ENCODE results near the gene ROBO2. TPM values are rescaled to one million over a fixed set of nuclear protein-coding genes. Genes with fewer than 3 reads are reported as not detected.

Gene ROBO2
- total RNA-seq, 1 donor from 2014 or later, result not detected

- no peak for DNase-seq (ENCODE audit: low read depth in 2 of 2)
Observed at GRCh38 chr3:77324105-77324504, 284.2 kb downstream of the ROBO2 start.

DNA sequence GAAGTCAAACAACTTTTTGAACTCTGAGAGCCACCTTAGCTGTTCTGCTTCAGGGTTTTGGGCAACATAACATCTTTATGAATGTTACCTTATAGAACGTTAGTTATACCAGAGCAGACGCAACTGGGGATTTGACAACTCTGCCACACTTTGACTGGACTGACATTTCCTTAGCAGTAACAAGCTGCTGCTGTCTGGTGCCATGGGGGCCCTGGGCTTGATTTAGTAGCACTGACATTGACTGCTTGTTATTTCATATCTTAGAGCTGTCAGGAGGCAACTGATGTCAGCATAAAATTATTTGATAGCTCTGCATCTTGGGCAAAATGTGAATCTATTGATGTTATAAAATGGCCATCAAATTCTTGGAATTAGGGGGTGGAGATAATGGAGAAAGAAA is 285.4 kb downstream of the ROBO2 start:
- DNase-seq (ENCODE audit: low read depth in 2 of 2), result no peak

DNA sequence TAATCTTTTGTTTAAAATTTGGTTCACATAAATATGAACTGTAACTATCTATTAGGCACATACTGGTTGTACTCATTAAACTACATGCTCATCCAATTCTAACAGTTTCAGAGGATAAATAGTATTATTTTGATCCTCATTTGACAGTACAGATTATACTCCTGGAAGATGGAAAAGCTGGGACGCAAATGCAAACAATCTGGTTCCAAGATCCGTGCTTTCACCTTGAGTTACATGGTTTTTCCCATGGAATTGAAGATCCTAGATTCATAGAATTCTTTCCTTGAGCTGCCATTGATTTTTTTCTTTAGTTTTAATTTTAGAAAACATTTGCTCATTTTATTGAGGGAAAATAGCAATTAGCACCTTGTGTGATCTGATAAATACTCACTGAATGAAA is 285.8 kb downstream of the ROBO2 start:
- DNase-seq (ENCODE audit: low read depth in 2 of 2), result no peak

DNA sequence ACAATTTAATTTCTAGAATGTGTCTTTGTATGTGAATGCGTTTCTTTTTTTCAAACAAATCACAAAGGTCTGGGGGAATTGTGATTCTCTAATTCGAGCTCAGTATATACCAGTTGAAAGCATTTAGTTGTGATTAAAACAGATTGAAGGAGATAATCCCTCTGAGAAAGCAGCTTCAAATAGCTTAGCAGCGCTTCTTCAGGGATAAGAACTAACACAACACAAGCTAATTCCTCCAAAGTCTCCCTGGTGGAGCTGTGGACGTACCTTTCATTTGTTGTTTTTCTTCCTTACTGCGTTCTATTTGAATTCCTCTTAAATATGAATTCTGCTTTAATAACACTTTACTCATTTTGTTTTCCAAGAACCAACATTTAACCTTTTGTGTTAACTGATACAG is 286.7 kb downstream of the ROBO2 start:
- DNase-seq (ENCODE audit: low read depth in 2 of 2), result no peak

DNA sequence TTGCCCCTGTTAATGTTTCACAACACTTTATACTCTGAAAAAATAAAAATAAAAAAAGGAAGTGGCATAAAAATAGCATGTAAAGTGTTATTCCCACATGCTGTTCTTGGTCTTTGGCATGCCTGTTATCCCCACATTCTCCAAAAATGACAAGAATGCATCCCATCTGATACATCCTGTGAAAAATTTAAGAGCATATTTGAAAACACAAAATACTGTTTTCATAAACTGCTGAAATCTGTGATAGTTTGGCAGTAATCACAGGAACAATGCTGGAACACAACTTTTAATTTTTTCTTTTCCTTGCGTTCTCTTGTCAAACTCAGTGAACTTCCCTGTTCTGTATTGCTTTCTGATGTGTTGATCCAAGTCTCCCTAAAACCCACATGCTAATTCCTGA is 288.8 kb downstream of the ROBO2 start:
- no peak for DNase-seq (ENCODE audit: low read depth in 2 of 2)

- no peak for DNase-seq (ENCODE audit: low read depth in 2 of 2)
Observed at GRCh38 chr3:77329116-77329515, 289.2 kb downstream of the ROBO2 start.

GRCh38 chr3:77338195-77338594 is 298.3 kb downstream of the ROBO2 start:
- no peak for DNase-seq (ENCODE audit: low read depth in 2 of 2)

- no peak for DNase-seq (ENCODE audit: low read depth in 2 of 2)
Observed at GRCh38 chr3:77342027-77342426, 302.1 kb downstream of the ROBO2 start.

DNA sequence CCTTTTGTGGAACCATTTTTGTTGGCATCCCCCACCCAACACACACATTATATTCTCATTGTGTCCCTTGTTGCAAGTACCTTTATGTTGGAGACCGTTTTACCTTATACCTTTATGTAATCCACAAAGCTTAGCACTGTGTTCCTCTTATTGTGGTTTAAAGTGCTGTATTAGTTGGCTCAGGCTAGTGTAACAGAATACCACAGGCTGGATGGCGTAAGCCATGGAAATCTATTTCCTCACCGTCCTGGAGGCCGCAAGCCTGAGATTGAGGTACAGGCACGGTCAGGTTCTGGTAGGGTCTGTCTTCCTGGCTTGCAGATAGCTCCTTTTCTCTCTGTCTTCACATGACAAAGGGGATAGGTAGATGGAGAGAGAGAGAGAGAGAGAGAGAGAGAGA is 302.8 kb downstream of the ROBO2 start:
- no peak for DNase-seq (ENCODE audit: low read depth in 2 of 2)

DNA sequence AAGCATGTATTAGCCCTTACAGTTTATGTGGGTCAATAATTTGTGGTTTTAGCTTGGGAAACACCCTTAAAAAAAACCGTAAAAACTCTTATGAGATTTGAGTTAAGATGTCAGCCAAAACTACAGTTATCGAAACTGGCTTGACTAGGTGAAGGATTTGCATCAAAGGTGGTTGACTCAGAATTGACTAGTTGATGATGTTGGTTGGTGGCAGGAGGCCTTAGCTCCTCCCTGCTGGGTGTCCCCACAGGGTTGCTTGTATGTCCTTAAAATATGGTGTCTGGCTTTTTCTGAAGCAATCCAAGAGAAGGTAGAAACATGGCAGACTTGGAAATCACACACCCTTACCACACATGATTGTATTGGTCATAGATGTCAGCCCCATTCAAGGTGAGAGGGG is 305.1 kb downstream of the ROBO2 start:
- no peak for DNase-seq (ENCODE audit: low read depth in 2 of 2)

DNA sequence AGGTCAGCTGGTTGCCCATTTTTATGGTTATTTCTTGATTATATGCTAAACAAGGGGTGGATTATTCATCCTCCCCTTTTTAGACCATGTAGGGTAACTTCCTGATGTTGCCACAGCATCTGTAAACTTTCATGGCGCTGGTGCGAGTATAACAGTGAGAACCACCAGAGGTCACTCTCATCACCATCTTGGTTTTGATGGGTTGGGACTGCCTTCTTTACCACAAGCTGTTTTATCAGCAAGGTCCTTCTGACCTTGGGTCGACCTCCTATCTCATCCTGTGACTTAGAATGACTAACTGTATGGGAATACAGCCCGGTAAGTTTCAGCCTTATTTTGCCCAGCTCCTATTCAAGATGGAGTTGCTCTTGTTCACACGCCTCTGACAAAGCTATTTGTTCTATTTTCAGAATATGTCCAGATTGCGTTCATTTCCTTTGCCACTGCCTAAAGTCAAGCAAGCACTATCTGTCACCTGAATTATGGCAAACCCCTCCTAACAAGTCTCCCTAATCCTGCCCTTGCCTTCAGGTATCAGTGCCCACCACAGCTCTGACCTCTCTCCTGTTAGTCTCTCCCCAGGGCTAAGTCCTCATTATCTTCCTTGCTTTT is 308.5 kb downstream of the ROBO2 start:
- DNase-seq (ENCODE audit: low read depth in 2 of 2), result peak in 1 of 2 donors; percentile 5

DNA sequence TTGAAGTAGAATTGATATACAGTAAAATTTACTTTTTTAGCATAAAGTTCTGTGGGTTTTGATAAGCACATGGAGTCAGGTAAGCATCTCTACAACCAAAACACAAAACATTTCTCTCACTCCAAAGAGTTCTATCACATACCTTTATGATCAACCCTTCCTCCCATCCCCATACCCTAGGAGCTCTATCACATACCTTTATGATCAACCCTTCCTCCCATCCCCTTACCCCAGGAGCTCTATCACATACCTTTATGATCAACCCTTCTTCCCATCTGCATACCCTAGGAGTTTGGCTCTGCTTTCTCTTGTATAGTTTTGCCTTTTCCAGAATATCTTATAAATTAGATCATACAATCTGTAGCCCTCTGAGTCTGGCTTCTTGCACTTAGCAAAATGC is 315.1 kb downstream of the ROBO2 start:
- DNase-seq (ENCODE audit: low read depth in 2 of 2), result no peak

- DNase-seq (ENCODE audit: low read depth in 2 of 2), result no peak
Observed at GRCh38 chr3:77362936-77363335, 323.0 kb downstream of the ROBO2 start.

- no peak for DNase-seq (ENCODE audit: low read depth in 2 of 2)
Observed at GRCh38 chr3:77365152-77365551, 325.3 kb downstream of the ROBO2 start.

DNA sequence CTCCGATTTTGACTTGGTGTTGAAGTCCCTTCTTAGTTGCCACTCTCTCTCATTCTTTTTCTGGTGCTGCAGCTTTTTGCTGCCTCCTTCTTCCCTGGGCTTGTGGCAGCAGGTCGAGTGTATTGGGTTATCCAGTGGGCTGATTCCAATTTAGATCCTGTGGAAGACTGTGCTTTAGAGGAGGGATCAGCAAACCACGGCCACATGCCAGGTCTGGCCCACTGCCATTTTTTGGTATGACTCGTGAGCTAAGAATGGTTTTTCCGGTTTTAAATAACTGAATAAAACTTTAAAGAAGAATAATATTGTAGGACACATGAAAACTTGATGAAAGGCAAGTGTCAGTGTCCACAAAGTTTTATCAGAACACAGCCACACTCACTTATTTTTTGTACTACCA is 330.5 kb downstream of the ROBO2 start:
- DNase-seq (ENCODE audit: low read depth in 2 of 2), result no peak

GRCh38 chr3:77372018-77372417 is 332.1 kb downstream of the ROBO2 start:
- DNase-seq (ENCODE audit: low read depth in 2 of 2), result no peak

DNA sequence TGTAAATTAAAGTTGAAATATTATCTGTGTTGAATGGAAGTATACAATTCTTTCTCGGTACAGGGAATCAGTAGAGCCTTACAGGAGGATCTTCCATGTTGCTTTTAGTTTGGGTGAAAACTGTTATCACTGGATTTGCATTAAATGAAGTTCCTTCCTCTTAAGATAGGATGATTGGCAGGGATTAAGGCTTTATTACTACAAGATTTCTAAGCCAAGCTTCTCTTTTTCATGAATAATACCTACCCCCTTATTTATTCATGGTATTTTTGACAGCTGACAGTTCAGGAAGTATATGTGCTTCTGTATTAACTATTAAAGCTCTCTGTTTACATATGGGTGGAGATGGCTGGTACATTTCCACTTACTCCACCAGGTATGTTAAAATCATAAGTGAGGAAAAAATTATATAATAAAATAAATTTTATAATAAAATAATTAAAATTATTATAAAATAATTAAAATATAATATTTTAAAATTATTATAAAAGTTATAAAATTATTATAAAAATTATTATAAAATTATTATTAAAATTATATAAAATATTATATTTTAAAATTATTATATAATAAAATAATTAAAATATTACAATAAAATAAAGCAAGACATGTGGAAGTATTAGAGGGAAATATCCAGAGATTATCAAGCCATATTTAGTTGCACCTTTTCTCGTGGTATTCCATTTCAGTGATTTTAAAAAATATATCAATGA is 332.9 kb downstream of the ROBO2 start:
- DNase-seq (ENCODE audit: low read depth in 2 of 2), result no peak

- no peak for DNase-seq (ENCODE audit: low read depth in 2 of 2)
Observed at GRCh38 chr3:77373619-77374018, 333.7 kb downstream of the ROBO2 start.

DNA sequence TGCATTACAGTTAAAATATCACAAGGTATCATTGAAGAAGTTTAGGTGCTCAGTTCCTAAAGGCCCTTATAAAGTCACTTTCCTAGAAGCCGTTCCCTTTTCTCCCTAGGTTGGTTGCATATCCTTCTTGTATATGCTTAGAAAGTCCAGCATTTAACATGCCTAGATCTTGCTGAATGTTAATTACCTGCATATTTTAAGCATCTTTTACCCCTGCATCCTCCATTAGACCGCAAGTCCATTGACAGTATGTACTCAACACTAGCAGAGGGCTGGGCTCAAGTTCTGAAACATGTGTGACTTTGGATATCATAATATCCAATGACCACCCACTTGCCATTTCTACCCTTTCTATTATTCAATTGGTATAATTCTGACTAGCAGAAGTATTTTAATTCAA is 336.6 kb downstream of the ROBO2 start:
- DNase-seq (ENCODE audit: low read depth in 2 of 2), result no peak

DNA sequence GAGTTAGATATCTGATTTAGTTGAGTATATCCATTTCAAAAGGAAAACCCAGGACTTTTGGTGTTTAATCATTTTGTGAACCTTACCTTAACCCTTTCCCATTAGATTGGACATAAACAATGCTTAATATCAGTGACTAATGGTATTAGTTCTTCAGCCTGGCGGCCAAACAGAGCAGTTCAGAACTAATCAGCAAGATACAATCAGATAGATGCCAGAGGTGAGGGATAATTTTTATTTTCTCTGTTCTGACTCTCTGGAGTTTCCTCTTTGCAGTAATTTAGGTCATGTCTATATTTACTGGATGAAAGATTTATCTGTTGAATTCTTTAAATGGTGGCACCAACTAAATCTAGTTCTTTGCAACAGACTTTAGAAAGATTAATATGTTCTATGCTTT is 337.8 kb downstream of the ROBO2 start:
- DNase-seq (ENCODE audit: low read depth in 2 of 2), result no peak

DNA sequence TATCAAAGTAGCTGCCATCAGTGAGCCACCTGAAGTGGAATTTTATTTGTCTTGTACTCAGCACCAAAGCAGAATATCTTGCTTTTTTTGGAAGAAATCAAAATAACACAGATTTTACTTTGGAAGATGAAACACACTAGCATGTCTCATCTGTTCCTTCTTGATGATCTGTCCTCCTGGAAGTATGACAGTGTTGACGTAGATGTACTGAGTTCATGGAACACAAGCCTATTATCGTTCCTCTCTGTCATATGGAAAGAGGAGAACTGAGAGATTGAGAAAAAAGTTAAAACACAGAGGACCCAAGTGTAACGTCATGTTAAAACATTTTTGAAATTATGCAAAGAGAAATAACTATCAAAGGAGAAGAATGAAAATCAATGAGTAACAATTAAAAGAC is 340.2 kb downstream of the ROBO2 start:
- DNase-seq (ENCODE audit: low read depth in 2 of 2), result no peak

- DNase-seq (ENCODE audit: low read depth in 2 of 2), result no peak
Observed at GRCh38 chr3:77381431-77381830, 341.5 kb downstream of the ROBO2 start.

DNA sequence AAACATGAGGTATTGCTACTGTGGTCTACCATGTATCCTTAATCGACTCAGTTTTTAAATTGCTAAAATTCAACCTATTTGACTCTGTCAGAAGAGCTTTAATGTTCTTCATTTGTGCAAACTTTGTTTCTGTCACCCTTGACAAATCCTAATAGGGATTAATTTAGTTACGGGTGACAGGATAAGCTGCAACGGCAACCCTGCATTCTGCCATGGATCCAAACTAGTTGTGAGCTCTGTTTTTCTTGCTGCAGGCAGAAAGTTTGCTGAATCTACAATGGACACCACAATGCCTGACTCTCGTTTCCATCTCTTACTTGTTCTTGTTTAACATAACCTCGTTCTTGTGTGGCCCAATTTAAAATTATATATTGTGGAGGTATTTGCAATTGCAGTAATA is 352.3 kb downstream of the ROBO2 start:
- no peak for DNase-seq (ENCODE audit: low read depth in 2 of 2)

- DNase-seq (ENCODE audit: low read depth in 2 of 2), result no peak
Observed at GRCh38 chr3:77394046-77394445, 354.1 kb downstream of the ROBO2 start.

Data from lung microvascular endothelial cell (primary cell).